ENCODE results near the gene MTG2. TPM values are rescaled to one million over a fixed set of nuclear protein-coding genes. Genes with fewer than 3 reads are reported as not detected.
A peak's percentile ranks its signal among the peaks of the same experiment; 100 is the strongest.

MTG2 gene
- total RNA-seq, 1 donor from 2014 or later = 17.6 TPM

- DNase-seq (ENCODE audit: low read depth, low spot score) = no peak
These were observed 19.9 kb upstream of the MTG2 start for GRCh38 chr20:62162765-62163484.

- DNase-seq (ENCODE audit: low read depth, low spot score) = no peak
These were observed 19.4 kb upstream of the MTG2 start for GRCh38 chr20:62163485-62163865.

GRCh38 chr20:62163986-62164762, 18.7 kb upstream of the MTG2 start:
- DNase-seq (ENCODE audit: low read depth, low spot score) = no peak

GRCh38 chr20:62164879-62165761, 17.7 kb upstream of the MTG2 start:
- DNase-seq (ENCODE audit: low read depth, low spot score) = no peak

GRCh38 chr20:62165762-62166399, 16.9 kb upstream of the MTG2 start:
- DNase-seq (ENCODE audit: low read depth, low spot score) = no peak

- no peak for DNase-seq (ENCODE audit: low read depth, low spot score)
These were observed 15.4 kb upstream of the MTG2 start for GRCh38 chr20:62167474-62167873.

- DNase-seq (ENCODE audit: low read depth, low spot score) = no peak
These were observed 14.8 kb upstream of the MTG2 start for GRCh38 chr20:62168061-62168460.

GRCh38 chr20:62168890-62169435, 13.9 kb upstream of the MTG2 start:
- DNase-seq (ENCODE audit: low read depth, low spot score) = no peak

GRCh38 chr20:62170536-62170935, 12.3 kb upstream of the MTG2 start:
- DNase-seq (ENCODE audit: low read depth, low spot score) = no peak

- DNase-seq (ENCODE audit: low read depth, low spot score) = peak; percentile 30
These were observed 11.6 kb upstream of the MTG2 start for GRCh38 chr20:62171245-62171644.

- no peak for DNase-seq (ENCODE audit: low read depth, low spot score)
These were observed 10.2 kb upstream of the MTG2 start for GRCh38 chr20:62172666-62173065.

GRCh38 chr20:62174021-62174804, 8.6 kb upstream of the MTG2 start:
- no peak for DNase-seq (ENCODE audit: low read depth, low spot score)

- no peak for DNase-seq (ENCODE audit: low read depth, low spot score)
These were observed 7.8 kb upstream of the MTG2 start for GRCh38 chr20:62174870-62175624.

- DNase-seq (ENCODE audit: low read depth, low spot score) = no peak
These were observed 7.1 kb upstream of the MTG2 start for GRCh38 chr20:62175711-62176110.

GRCh38 chr20:62176866-62177265, 6.0 kb upstream of the MTG2 start:
- no peak for DNase-seq (ENCODE audit: low read depth, low spot score)

- DNase-seq (ENCODE audit: low read depth, low spot score) = no peak
These were observed 5.5 kb upstream of the MTG2 start for GRCh38 chr20:62177307-62177706.

GRCh38 chr20:62178316-62179161, 4.3 kb upstream of the MTG2 start:
- DNase-seq (ENCODE audit: low read depth, low spot score) = no peak

- no peak for DNase-seq (ENCODE audit: low read depth, low spot score)
These were observed 3.7 kb upstream of the MTG2 start for GRCh38 chr20:62179162-62179504.

- DNase-seq (ENCODE audit: low read depth, low spot score) = no peak
These were observed 1.0 kb upstream of the MTG2 start for GRCh38 chr20:62181808-62182207.

Data from pulmonary artery endothelial cell (primary cell).